Embryonic facial prominence (tissue), 1 donor: ENCODE measurements around the gene ZNF771.
"Not testable (repeated sequence)": the region's sequence is repeated elsewhere in the genome, so short reads cannot be mapped to it uniquely, and the experiment has no call there.

Source experiments
- DNase-seq: peaks from one replicate; pipeline ENCODE4 v3.0.0-alpha.2; 2016; ENCODE audit errors: extremely low spot score

ZNF771 gene

DNA sequence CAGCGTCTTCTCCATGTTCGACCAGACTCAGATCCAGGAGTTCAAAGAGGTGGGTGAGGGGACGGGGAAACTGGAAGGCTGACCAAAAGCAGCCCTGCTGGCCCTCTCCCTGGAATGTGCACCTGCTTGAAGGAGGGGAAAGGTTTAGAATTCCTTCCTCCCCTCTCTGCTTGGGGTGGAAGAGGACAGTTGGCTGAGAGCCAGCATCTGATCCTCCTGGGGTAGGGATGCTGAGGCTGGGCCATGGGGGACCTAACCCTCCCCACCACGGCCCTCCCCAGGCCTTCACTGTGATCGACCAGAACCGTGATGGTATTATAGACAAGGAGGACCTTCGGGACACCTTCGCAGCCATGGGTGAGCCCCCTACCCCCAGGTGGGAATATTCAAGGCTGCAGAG is 31.5 kb upstream of the ZNF771 start:
- DNase-seq, result no peak

DNA sequence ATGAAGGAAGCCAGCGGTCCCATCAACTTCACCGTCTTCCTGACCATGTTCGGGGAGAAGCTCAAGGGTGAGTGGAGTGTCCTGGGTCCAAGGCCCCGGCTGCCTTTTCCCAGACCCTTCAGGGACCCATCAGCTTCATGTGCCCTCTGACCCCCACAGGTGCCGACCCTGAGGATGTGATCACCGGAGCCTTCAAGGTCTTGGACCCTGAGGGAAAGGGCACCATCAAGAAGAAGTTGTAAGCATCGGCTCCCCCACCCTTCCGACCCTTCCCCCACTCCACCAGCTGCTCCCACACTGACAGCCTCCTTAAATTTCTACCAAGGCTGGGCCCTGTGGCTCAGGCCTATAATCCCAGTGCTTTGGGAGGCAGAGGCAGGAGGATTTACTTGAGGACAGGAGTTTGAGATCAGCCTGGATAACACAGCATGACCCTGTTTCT is 30.9 kb upstream of the ZNF771 start:
- DNase-seq, result no peak

DNA sequence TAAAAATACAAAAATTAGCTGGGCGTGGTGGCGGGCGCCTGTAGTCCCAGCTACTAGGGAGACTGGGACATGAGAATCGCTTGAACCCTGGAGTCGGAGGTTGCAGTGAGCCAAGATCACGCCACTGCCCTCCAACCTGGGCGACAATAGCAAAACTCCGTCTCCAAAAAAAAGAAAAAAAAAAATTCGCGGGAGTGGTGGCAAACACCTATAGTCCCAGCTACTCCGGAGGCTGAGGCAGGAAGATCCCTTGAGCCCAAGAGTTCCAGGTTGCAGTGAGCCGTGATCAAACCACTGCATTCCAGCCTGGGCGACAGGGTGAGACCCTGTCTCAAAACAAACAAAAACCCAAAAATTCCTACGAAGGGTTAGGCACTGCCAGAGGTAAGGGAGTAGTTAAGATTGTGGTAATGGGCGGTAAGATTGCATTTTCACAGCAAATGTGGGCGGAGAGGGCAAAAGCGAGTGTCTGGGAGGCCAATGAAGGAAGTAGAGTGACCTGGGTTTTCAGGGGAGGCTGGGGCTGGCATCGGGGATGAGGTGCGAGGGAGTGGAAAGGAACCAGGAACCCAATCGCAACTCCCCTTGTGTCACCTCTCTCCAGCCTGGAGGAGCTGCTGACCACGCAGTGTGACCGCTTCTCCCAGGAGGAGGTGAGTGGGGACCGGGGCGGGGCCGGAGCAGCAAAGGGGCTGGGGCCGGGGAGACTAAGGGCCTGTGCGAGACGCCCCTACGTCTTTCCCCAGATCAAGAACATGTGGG is 30.2 kb upstream of the ZNF771 start:
- no peak for DNase-seq

DNA sequence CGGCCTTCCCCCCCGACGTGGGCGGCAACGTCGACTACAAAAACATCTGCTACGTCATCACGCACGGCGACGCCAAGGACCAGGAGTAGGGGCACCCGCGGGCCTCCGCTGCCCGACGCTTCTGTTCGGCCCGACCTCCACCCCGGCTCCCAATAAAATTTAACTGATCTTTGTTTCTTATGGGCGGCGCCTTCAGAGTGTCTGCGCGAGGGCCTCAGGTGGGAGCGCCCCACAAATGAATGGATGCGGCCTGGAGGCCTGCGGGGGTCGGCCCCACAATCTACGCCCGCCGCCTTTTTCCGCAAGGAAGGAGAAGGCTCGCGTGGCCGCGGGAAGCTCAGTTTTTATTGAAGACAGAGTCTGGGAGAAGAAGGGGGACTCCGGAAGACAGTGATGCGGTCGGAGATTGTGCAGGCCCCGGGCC is 29.6 kb upstream of the ZNF771 start:
- DNase-seq, result peak; percentile 94

DNA sequence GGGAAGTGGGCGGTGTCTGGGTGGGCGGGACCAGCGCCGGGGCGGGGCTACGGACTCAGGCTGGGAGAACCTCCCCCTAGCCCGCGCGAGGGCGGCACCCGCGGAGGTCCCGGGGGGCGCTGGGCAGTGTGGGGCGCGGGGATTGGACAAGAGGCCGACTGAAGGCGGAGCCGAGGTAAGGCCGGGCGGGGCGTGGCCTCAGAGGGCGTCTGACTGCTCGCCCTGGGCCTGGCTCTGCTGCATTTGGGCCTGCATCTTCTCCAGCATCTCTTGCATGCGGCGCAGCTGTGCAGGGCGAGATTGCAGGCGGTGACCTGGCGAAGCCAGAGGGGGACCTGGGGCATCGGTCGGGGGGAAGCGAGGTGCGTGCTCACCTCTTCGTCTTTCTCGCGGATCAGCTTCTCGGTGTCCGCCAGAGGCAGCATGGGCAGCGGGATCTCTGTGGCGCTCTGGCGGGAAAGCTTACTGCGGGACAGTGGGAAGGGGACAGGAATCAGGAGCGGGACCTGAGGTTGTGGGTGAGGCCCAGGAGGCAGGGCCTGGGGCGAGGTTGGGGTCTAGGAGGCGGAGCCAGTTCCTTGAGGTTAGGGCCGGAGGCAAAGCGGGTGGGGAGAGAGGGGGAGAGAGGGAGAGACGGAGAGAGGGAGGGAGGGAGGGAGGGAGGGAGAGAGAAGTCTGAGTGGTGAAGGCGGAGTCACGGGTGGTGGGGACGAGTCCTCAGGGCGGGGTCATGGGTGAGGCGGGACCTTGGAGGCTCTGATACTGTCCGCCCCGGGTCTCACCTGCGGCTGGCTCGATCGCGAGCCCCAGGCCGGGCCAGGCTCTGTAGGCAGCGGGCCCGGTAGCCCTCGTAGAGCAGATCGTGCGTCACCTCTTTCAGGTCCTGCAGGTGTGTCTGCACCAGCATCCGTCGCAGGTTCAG is 28.9 kb upstream of the ZNF771 start:
- peak; percentile 92 for DNase-seq

DNA sequence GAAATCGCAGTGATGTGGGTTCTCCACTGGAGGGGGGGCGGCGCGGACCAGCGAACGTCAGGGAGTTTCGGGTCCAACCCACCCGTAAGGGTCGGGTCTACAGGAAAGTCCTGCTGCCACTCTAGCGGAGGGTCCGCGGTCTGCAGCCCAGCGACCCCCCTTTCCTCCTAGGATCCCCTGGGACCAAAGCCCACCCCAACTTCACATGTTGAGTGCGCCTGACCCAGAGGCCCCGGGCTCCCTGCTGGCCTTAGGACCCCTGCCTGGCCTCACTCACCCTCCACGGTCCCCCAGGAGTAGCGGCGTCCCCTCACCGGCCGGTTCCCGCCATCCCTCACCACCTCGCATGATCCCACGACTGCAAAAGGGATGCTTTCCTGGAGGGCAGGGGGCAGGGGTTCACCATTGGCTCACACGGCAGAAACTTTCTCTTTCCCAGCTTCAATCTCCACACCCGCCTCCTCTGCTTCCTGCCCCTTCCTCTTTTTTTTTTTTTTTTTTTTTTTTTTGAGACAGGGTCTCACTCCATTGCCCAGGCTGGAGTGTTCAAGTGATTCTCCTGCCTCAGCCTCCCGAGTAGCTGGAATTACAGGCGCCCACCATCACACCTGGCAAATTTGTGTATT is 28.1 kb upstream of the ZNF771 start:
- DNase-seq, result no peak

DNA sequence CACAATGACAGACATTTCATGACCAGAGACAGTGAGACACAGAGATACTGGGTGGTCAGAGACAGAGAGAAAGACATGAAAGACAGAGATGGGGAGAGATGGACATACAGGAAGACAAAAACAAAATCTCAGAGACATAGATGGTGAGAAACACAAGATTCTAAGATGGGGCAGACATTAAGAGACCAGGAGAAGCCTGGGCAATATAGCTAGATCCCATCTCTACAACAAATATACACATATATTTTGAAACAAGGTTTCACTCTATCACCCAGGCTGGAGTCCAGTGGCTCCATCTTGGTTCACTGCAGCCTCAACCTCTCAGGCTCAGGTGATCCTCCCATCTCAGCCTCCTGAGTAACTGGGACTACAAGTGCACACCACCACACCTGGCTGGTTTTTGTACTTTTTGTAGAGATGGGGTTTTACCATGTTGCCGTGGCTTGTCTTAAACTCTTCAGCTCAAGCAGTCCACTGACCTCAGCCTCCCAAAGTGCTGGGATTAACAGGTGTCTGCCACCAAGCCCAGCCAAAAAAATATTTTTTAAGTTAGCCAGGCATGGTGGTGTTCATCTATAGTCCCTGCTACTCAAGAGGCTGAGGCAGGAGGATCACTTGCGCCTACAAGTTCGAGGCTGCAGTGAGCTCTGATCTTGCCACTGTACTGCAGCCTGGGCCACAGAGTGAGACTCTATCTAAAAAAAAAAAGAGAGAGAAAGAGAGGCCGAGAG is 27.2 kb upstream of the ZNF771 start:
- no peak for DNase-seq

DNA sequence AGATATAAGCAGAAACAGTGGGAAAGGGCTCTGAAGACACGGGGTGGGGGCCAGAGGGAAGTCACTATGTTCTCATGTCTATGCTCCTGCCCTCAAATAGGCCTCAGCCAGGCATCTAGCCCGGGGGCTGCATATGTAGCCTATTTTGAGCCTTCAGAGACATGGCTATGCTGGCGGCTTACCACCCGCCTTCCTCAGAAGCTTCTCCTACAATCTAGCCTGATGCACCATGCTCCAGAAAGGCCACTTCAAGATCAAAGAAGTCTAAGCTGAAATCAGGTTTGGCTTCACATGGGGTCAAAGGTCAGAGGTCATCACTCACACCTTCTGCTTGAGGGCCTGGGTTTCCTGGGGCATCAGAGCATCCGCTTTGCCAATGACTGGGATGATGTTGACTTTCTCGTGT is 26.6 kb upstream of the ZNF771 start:
- no peak for DNase-seq

DNA sequence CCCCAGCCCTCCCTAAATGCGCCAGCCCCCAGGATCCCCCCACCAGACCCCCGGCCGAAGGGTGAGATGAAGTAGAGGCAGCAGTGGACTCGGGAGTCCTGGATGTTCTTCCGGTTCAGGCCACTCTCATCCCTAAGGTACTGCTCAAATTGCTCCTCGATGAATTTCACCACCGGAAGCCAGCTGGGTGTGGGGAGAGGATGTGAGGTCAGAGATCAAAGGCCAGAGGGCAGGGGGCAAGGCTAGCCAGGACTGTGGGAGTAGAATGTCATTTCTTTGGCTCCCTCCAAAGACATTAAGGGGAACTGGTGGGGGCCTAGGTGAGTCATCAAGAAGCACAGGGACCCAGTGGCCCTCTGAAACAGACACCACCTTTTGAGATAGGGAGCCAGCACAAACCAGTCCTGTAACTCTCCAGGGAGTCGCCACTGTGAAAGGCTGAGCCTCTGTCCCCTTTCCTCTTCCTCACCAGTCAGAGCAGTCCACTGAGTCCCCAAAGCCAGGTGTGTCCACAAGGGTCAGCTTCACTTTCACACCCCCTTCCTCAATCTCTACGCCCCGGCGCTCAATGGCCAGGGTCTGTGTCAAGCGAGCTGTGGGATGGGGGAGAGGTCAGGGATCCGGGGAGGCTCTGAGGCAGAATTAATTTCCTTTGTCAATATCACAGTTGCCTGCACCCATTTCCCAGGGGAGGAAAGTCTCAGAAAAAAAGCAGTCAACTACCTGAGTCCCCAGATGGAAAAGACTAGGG is 25.9 kb upstream of the ZNF771 start:
- no peak for DNase-seq

DNA sequence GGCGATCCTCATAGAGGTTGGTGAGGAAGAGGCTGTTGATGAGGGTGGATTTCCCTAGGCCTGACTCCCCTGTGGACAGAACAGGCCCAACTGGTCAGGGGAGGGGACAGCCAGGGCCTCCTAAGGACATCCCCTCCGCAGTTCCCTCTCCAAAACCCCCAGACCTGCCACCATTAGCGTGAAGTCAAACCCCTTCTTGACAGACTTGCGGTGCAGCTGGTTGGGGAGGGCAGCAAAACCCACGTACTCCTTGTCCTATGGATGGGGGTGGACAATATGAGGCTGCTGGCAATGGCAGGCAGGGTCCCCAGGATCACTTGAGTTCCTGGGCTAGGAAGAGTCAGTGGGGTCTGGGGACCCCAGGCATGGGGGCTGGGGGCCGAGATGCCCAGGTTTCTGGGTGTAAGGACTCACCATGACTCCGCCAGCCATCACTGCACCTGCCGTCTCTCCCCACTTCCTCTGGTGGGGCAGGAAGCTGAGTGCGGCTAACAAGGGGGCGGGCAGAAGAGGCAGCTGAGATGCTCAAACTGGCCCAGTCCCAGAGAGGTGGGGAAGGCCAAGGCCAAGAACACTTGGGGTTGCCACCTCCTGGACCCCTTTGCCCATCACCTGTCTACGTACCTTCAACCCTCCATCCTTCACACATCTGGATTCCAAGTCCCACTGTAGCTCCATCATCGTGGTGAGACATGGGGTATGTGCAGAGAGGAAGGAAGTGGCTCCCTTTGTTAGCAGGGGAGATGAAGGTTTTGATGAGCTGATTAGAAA is 25.1 kb upstream of the ZNF771 start, which contains the start of gene SEPTIN1:
SEPTIN1 (minus strand) TSS at position 451 of the 771 bp plus-strand sequence; CDS start at position 432, 19 bp downstream.
- DNase-seq, result no peak

DNA sequence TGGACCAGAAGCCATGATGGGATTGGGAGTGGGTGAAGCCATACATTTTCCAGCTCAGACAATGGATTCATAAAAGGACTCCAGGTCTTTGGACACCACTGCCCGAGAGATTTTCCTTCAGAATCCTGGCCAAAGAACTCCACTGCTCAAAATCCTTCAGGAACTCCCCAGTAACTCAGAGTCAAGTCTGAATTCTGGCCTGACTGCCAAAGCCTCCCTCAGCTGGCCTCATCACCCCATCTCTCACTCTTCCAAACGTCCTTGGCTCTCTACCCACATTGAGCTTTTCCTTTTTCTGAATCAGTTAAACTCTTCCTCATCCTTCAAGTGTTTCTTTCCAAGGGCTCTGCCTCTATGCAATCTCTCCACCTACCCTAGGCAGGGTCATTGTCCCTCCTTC is 23.9 kb upstream of the ZNF771 start:
- no peak for DNase-seq

DNA sequence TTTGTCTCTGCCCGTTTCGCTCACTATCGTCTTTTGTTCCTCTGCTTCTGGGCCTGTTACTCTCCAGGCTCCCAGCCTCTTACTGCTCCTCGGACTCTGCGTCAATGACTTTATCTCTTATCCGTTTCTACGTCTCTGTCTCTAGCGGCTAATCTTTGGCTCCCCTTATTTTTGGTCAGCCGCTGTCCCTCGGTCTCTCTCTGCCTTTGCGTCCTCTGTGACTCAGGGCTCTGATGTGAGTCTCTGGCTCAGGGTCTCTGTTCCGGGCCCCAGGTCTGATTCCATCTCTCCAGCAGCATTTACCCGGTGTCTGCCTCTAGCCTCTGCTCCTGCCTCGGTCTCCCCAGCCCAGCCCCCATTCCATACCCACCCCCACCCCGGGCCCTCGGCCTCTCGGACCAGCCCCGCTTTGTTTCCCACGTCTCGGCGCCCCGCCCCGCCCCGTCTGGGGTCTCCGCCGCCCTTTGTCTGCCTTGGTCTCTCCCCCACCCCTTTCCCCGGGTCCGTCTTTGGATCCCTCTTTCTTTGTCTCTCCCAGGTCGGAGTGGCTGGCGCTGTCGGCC is 12.7 kb upstream of the ZNF771 start:
- no peak for DNase-seq

DNA sequence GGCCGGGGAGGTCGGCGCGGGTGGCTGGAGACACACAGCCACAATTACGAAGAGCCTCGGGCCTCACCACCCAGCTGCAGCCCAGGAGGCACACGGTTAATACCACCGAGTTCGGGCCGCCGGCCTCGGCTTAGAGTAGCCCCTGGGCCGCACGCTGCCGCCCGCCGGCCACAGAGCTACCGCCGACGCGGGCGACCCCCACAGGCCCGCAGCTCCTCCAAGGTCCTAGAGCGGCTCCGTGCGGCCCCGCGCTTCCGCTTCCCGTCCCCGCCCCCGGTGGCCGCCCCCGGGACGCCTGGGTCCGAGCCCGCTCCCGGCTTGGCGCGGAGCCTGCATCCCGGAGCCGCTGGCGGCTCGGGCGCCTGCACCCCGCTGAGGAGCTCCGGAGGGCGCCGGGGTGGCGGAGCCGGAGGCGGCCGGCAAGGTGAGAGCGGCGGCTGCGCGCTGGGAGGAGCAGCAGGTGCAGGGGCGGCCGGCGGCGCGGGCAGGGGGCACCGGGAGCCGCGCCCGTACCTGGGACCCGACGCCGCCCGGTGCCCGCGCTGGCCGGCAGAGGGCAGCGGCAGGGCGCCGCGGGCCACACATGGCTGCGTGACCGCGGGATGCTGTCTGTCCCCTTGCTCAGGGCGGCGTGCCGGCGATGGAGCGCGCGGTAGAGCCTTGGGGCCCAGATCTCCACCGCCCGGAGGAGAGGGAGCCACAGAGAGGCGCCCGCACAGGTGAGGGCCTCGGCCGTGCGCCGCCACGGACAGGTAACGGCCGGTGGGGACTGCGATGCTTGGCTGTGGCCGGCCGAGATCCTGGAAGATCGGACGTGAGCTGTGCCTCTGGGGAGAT is 12.0 kb upstream of the ZNF771 start, which contains the start of gene ZNF48:
ZNF48 (plus strand) TSS at position 266 of the 837 bp plus-strand sequence; CDS start at position 641, 375 bp downstream.
- DNase-seq, result peak; percentile 84

DNA sequence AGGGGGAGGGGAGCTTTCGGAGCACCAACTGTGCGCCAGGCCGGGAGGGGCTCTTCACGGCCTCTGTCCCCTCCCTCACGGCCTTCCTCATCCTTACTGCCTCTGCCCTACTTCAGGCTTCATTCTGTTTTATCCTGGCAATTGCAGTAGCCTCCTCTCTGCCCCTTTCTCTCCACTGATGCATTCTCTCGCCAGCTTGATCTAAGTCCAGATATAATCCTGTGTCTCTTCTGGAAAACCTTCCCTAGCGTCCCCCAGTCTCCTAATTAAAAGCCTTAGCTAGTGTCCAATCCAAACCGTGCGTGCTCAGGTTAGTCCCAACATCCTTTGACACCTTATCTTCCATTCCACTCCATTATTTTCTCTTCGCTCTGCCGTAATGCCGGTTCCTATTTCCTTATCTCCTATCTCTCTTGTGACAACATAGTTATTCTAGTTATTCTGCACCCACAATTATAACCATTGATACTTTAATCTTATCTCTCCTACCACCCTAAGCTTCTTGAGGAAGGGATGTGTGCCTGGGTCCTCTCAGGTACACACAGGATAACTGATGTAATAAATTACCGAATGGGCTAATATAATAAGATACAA is 11.3 kb upstream of the ZNF771 start:
- no peak for DNase-seq

DNA sequence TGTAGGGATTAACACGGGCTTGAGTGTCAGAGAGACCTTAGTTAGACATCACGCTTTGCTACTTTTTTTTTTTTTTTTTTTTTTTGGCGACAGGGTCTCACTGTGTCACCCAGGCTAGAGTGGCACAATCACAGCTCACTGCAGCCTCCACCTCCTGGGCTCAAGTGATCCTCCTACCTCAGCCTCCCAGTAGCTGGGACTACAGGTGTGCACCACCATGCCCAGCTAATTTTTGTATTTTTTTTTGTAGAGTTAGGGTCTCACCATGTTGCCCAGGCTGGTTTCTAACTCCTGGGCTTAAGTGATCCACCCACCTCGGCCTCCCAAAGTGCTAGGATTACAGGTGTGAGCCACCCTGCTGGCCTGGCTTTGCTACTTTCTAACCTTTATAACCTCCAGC is 10.8 kb upstream of the ZNF771 start:
- DNase-seq, result not testable (repeated sequence)

DNA sequence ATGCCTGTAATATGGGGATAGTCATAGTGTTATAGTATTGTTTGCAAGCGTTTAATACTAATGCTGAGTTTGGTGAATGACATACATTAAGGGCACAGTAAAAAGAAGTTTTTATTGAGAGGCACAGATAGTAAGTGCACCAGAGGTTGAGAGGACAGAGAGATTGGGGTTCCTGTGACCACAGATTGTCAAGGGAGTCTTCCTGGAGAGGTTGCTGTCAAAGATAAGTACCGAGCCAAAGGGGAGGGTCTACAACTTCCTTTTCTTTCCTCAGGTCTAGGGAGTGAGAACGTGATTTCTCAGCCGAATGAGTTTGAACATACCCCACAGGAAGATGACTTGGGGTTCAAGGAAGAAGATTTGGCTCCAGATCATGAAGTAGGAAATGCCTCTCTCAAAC is 10.3 kb upstream of the ZNF771 start:
- no peak for DNase-seq

DNA sequence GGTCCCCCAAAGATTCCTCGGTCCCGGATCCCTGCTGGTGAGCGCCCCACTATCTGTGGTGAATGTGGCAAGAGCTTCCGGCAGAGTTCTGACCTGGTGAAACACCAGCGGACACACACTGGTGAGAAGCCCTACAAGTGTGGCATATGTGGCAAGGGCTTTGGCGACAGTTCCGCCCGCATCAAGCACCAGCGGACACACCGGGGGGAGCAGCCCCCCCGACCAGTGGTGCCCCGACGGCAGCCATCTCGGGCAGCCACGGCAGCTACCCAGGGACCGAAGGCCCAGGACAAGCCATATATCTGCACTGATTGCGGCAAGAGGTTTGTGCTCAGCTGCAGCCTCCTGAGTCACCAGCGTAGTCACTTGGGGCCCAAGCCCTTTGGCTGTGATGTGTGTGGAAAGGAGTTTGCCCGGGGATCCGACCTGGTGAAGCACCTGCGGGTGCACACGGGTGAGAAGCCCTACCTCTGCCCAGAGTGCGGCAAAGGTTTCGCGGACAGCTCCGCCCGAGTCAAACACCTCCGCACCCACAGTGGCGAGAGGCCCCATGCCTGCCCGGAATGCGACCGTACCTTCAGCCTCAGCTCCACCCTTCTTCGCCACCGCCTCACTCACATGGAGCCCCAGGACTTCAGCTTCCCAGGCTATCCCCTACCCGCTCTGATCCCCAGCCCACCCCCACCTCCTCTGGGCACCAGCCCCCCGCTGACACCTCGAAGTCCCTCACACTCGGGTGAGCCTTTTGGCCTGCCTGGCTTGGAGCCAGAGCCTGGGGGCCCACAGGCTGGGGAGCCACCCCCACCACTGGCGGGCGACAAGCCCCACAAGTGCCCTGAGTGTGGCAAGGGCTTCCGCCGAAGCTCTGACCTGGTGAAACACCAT is 9.4 kb upstream of the ZNF771 start:
- no peak for DNase-seq
